Endothelial cell (in vitro differentiated cells): ENCODE measurements around the gene TSPAN7. TPM values are rescaled to one million over a fixed set of nuclear protein-coding genes. Genes with fewer than 3 reads are reported as not detected.

Experiments
- DNase-seq: peaks from one replicate; pipeline ENCODE4 v3.0.0; 2021; ENCODE audit warnings: low spot score
- H3K27ac Mint-ChIP-seq: one replicate; pipeline ENCODE4 v1.8.0; 2021; ENCODE audit warnings: mixed read lengths, inconsistent platforms; ENCODE audit not compliant: unreplicated experiment
- H3K27me3 Mint-ChIP-seq: one replicate; pipeline ENCODE4 v1.8.0; 2021; ENCODE audit warnings: mild to moderate bottlenecking, moderate library complexity, mixed read lengths, inconsistent platforms; ENCODE audit not compliant: unreplicated experiment
- H3K36me3 Mint-ChIP-seq: one replicate; pipeline ENCODE4 v1.8.0; 2021; ENCODE audit warnings: mild to moderate bottlenecking, low read depth, mixed read lengths, inconsistent platforms; ENCODE audit not compliant: unreplicated experiment
- H3K4me1 Mint-ChIP-seq: one replicate; pipeline ENCODE4 v1.8.0; 2021; ENCODE audit warnings: mild to moderate bottlenecking, mixed read lengths, inconsistent platforms; ENCODE audit not compliant: unreplicated experiment
- H3K4me3 Mint-ChIP-seq: one replicate; pipeline ENCODE4 v1.8.0; 2021; ENCODE audit warnings: mild to moderate bottlenecking, mixed read lengths, inconsistent platforms; ENCODE audit not compliant: unreplicated experiment
- H3K9me3 Mint-ChIP-seq: one replicate; pipeline ENCODE4 v1.8.0; 2021; ENCODE audit warnings: mixed read lengths, inconsistent platforms; ENCODE audit not compliant: unreplicated experiment
- total RNA-seq: library from RNA; stranded (reverse); fragmentation: NEBNext Ultra II Directional; extraction: Animal tissue kit (Norgen Biotek cat#: 25700); gene quantifications from one replicate; pipeline ENCODE4 v1.2.1, GENCODE V29; 2021; ENCODE audit not compliant: unreplicated experiment
- TF ChIP-seq, protein P1 (sequence below): fragments of 200-600 bp; sonication (generic); IDR thresholded peaks from one replicate; pipeline ENCODE4 v1.5.0; 2021; ENCODE audit warnings: antibody characterized with exemption; ENCODE audit not compliant: unreplicated experiment

Gene TSPAN7
- total RNA-seq, 1 donor from 2014 or later: 12.4 TPM

GRCh38 chrX:38570396-38570795 lies 9.1 kb downstream of the TSPAN7 start:
- TF ChIP-seq, protein P1, sequence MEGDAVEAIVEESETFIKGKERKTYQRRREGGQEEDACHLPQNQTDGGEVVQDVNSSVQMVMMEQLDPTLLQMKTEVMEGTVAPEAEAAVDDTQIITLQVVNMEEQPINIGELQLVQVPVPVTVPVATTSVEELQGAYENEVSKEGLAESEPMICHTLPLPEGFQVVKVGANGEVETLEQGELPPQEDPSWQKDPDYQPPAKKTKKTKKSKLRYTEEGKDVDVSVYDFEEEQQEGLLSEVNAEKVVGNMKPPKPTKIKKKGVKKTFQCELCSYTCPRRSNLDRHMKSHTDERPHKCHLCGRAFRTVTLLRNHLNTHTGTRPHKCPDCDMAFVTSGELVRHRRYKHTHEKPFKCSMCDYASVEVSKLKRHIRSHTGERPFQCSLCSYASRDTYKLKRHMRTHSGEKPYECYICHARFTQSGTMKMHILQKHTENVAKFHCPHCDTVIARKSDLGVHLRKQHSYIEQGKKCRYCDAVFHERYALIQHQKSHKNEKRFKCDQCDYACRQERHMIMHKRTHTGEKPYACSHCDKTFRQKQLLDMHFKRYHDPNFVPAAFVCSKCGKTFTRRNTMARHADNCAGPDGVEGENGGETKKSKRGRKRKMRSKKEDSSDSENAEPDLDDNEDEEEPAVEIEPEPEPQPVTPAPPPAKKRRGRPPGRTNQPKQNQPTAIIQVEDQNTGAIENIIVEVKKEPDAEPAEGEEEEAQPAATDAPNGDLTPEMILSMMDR: no peak
- no peaks in the 10 kb centered on the region for H3K27me3 Mint-ChIP-seq
- no peak for DNase-seq
- H3K36me3 Mint-ChIP-seq: no peaks in the 10 kb centered on the region
- no peaks in the 10 kb centered on the region for H3K9me3 Mint-ChIP-seq
- no peak overlapping the region for H3K27ac Mint-ChIP-seq
- H3K4me3 Mint-ChIP-seq: no peak overlapping the region
- H3K4me1 Mint-ChIP-seq: no peaks in the 10 kb centered on the region

GRCh38 chrX:38571058-38571457 lies 9.7 kb downstream of the TSPAN7 start:
- H3K4me3 Mint-ChIP-seq: no peak overlapping the region
- H3K27me3 Mint-ChIP-seq: no peaks in the 10 kb centered on the region
- H3K36me3 Mint-ChIP-seq: no peaks in the 10 kb centered on the region
- TF ChIP-seq, protein P1: no peak
- H3K27ac Mint-ChIP-seq: no peak overlapping the region
- H3K4me1 Mint-ChIP-seq: no peaks in the 10 kb centered on the region
- no peak for DNase-seq
- H3K9me3 Mint-ChIP-seq: no peaks in the 10 kb centered on the region

DNA sequence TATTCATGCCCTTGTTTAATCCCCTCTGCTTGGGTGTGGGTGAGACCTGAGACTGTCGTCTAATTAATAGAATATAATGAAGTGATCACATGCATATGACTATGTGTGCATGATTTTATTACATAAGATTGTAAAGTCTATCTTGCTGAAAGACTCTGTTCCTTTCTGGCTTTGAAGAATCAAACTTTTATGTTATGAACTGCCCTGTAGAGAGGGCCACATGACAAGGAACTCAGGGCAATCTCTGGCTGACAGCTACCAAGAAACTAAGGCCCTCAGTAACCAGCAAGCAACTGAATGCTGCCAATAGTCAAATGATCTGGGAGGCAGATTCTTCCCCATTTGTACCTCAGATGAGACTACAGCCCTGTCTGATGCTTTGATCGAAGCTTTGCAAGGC lies 13.5 kb downstream of the TSPAN7 start:
- H3K4me3 Mint-ChIP-seq: no peak overlapping the region

GRCh38 chrX:38575888-38576287 lies 14.5 kb downstream of the TSPAN7 start:
- H3K27me3 Mint-ChIP-seq: no peaks in the 10 kb centered on the region
- H3K27ac Mint-ChIP-seq: no peak overlapping the region

More for the DNA sequence above, 13.5 kb downstream of the TSPAN7 start:
- no peaks in the 10 kb centered on the region for H3K4me1 Mint-ChIP-seq
- no peak overlapping the region for H3K27ac Mint-ChIP-seq
- H3K36me3 Mint-ChIP-seq: no peaks in the 10 kb centered on the region
- DNase-seq: no peak
- TF ChIP-seq, protein P1: no peak
- no peaks in the 10 kb centered on the region for H3K27me3 Mint-ChIP-seq
- H3K9me3 Mint-ChIP-seq: no peaks in the 10 kb centered on the region

GRCh38 chrX:38577738-38578137 lies 16.4 kb downstream of the TSPAN7 start:
- Mint-ChIP-seq H3K4me1 (no peaks in the 10 kb centered on the region), H3K36me3 (no peaks in the 10 kb centered on the region), H3K4me3 (no peak overlapping the region), H3K9me3 (no peaks in the 10 kb centered on the region), H3K27me3 (no peaks in the 10 kb centered on the region), H3K27ac (no peak overlapping the region)
- TF ChIP-seq, protein P1: no peak
- DNase-seq: no peak

More at GRCh38 chrX:38575888-38576287, 14.5 kb downstream of the TSPAN7 start:
- Mint-ChIP-seq H3K36me3 (no peaks in the 10 kb centered on the region), H3K4me1 (no peaks in the 10 kb centered on the region), H3K9me3 (no peaks in the 10 kb centered on the region), H3K4me3 (no peak overlapping the region)
- DNase-seq: no peak
- TF ChIP-seq, protein P1: no peak
